WTC11 (cell line): Measurements from ENCODE around the gene LRRN3. TPM values are rescaled to one million over a fixed set of nuclear protein-coding genes. Genes with fewer than 3 reads are reported as not detected.
"Not testable (repeated sequence)": the region's sequence is repeated elsewhere in the genome, so short reads cannot be mapped to it uniquely, and the experiment has no call there.

ENCODE experiments used
- ATAC-seq: fragments of 200-7000 bp; cut with Tn5 transposase; 2 replicates; pipeline ENCODE4 v1.10.0; 2021; ENCODE audit warnings: mild to moderate bottlenecking, moderate library complexity
- CTCF ChIA-PET: fragments of 300-600 bp; sonication (Branson Sonifier 250); formaldehyde crosslinking; loops from one replicate; lab custom pipeline; 2021; ENCODE audit warnings: antibody characterized with exemption; lab: Charles Lee
- POLR2A ChIA-PET: fragments of 350-600 bp; sonication (Branson Sonifier 250); formaldehyde crosslinking; loops from one replicate; lab custom pipeline; 2021; ENCODE audit warnings: antibody characterized with exemption; lab: Charles Lee
- DNase-seq: peaks from one replicate; pipeline ENCODE4 v3.0.0; 2021; ENCODE audit warnings: low spot score
- H3K27ac Mint-ChIP-seq: 2 replicates; pipeline ENCODE4 v1.8.0; 2021; ENCODE audit warnings: mixed read lengths
- H3K27me3 Mint-ChIP-seq: 2 replicates; pipeline ENCODE4 v1.8.0; 2021; ENCODE audit warnings: low read depth, mild to moderate bottlenecking, moderate library complexity, mixed read lengths
- H3K36me3 Mint-ChIP-seq: 2 replicates; pipeline ENCODE4 v1.8.0; 2021; ENCODE audit warnings: mixed read lengths
- H3K4me1 Mint-ChIP-seq: 2 replicates; pipeline ENCODE4 v1.8.0; 2022; ENCODE audit warnings: mixed read lengths
- H3K4me3 Mint-ChIP-seq: 2 replicates; pipeline ENCODE4 v1.8.0; 2021; ENCODE audit warnings: mild to moderate bottlenecking, moderate library complexity, mixed read lengths
- H3K9me3 Mint-ChIP-seq: 2 replicates; pipeline ENCODE4 v1.8.0; 2021; ENCODE audit warnings: mixed read lengths
- NFE2L1 ChIP-seq: sonication (generic); formaldehyde crosslinking; IDR thresholded peaks from 2 replicates; pipeline ENCODE4 v1.8.1; 2023; ENCODE audit warnings: missing genetic modification reagents
- SOX15 ChIP-seq: fragments of 250-450 bp; sonication (Bioruptor Pico); IDR thresholded peaks from 2 replicates; pipeline ENCODE4 v1.9.0; 2021; ENCODE audit warnings: mild to moderate bottlenecking
- ZNF121 ChIP-seq: sonication (generic); formaldehyde crosslinking; IDR thresholded peaks from 2 replicates; pipeline ENCODE4 v1.8.0; 2023; ENCODE audit warnings: missing genetic modification reagents
- ZNF138 ChIP-seq: sonication (generic); formaldehyde crosslinking; conservative IDR thresholded peaks from 2 replicates; pipeline ENCODE4 v1.8.1; 2022; ENCODE audit warnings: mild to moderate bottlenecking, moderate library complexity, missing genetic modification reagents
- total RNA-seq: library from RNA; stranded (reverse); gene quantifications from 3 replicates; pipeline ENCODE4 v1.2.3, GENCODE V29; 2021
- TF ChIP-seq, protein P1 (sequence below): sonication (generic); formaldehyde crosslinking; IDR thresholded peaks from 2 replicates; pipeline ENCODE4 v1.8.0; 2023; ENCODE audit warnings: mild to moderate bottlenecking, missing genetic modification reagents
- TF ChIP-seq, protein P2 (sequence below): sonication (generic); formaldehyde crosslinking; IDR thresholded peaks from 2 replicates; pipeline ENCODE4 v1.8.1; 2022; ENCODE audit warnings: low read depth, missing genetic modification reagents, borderline replicate concordance
- TF ChIP-seq, protein P3 (sequence below): sonication (generic); formaldehyde crosslinking; IDR thresholded peaks from 2 replicates; pipeline ENCODE4 v1.8.0; 2022; ENCODE audit warnings: mild to moderate bottlenecking, missing genetic modification reagents
- TF ChIP-seq, protein P4 (sequence below): sonication (generic); formaldehyde crosslinking; IDR thresholded peaks from 2 replicates; pipeline ENCODE4 v1.8.0; 2022; ENCODE audit warnings: mild to moderate bottlenecking, missing genetic modification reagents
- TF ChIP-seq, protein P5 (sequence below): sonication (generic); formaldehyde crosslinking; IDR thresholded peaks from 2 replicates; pipeline ENCODE4 v1.8.0; 2023; ENCODE audit warnings: missing genetic modification reagents
- TF ChIP-seq, protein P6 (sequence below): sonication (generic); formaldehyde crosslinking; IDR thresholded peaks from 2 replicates; pipeline ENCODE4 v1.8.1; 2022; ENCODE audit warnings: missing genetic modification reagents, borderline replicate concordance

Gene LRRN3
- total RNA-seq, 1 experiment from 2014 or later, result 0.70 TPM

DNA sequence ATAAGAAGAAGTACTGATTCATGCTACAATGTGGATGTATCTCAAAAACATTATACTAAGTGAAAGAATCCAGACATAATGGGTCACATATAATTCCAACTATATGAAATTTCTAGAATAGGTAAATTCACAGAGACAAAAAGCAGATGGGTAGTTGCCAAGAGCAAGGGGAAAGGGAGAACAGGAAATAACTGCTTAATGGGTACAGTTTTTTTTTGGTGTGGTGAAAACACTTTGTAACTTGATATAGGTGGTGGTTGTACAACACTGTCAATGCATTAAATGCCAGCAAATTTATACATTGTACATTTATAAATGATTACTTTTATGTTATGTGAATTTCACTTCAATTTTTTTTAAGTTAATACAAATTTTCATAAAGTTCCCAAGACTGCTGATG, 19.4 kb upstream of the LRRN3 start (continued):
- TF ChIP-seq, protein P1, sequence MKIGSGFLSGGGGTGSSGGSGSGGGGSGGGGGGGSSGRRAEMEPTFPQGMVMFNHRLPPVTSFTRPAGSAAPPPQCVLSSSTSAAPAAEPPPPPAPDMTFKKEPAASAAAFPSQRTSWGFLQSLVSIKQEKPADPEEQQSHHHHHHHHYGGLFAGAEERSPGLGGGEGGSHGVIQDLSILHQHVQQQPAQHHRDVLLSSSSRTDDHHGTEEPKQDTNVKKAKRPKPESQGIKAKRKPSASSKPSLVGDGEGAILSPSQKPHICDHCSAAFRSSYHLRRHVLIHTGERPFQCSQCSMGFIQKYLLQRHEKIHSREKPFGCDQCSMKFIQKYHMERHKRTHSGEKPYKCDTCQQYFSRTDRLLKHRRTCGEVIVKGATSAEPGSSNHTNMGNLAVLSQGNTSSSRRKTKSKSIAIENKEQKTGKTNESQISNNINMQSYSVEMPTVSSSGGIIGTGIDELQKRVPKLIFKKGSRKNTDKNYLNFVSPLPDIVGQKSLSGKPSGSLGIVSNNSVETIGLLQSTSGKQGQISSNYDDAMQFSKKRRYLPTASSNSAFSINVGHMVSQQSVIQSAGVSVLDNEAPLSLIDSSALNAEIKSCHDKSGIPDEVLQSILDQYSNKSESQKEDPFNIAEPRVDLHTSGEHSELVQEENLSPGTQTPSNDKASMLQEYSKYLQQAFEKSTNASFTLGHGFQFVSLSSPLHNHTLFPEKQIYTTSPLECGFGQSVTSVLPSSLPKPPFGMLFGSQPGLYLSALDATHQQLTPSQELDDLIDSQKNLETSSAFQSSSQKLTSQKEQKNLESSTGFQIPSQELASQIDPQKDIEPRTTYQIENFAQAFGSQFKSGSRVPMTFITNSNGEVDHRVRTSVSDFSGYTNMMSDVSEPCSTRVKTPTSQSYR, result no peak
- TF ChIP-seq, protein P2, sequence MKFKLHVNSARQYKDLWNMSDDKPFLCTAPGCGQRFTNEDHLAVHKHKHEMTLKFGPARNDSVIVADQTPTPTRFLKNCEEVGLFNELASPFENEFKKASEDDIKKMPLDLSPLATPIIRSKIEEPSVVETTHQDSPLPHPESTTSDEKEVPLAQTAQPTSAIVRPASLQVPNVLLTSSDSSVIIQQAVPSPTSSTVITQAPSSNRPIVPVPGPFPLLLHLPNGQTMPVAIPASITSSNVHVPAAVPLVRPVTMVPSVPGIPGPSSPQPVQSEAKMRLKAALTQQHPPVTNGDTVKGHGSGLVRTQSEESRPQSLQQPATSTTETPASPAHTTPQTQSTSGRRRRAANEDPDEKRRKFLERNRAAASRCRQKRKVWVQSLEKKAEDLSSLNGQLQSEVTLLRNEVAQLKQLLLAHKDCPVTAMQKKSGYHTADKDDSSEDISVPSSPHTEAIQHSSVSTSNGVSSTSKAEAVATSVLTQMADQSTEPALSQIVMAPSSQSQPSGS, result no peak
- TF ChIP-seq ZNF121 (CRISPR knock-in tag), result no peak
- TF ChIP-seq, protein P3, sequence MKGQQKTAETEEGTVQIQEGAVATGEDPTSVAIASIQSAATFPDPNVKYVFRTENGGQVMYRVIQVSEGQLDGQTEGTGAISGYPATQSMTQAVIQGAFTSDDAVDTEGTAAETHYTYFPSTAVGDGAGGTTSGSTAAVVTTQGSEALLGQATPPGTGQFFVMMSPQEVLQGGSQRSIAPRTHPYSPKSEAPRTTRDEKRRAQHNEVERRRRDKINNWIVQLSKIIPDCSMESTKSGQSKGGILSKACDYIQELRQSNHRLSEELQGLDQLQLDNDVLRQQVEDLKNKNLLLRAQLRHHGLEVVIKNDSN, result no peak
- TF ChIP-seq ZNF138, result no peak
- TF ChIP-seq NFE2L1 (CRISPR knock-in tag), result no peak
- TF ChIP-seq, protein P4, sequence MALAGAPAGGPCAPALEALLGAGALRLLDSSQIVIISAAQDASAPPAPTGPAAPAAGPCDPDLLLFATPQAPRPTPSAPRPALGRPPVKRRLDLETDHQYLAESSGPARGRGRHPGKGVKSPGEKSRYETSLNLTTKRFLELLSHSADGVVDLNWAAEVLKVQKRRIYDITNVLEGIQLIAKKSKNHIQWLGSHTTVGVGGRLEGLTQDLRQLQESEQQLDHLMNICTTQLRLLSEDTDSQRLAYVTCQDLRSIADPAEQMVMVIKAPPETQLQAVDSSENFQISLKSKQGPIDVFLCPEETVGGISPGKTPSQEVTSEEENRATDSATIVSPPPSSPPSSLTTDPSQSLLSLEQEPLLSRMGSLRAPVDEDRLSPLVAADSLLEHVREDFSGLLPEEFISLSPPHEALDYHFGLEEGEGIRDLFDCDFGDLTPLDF, result no peak
- TF ChIP-seq, protein P5, sequence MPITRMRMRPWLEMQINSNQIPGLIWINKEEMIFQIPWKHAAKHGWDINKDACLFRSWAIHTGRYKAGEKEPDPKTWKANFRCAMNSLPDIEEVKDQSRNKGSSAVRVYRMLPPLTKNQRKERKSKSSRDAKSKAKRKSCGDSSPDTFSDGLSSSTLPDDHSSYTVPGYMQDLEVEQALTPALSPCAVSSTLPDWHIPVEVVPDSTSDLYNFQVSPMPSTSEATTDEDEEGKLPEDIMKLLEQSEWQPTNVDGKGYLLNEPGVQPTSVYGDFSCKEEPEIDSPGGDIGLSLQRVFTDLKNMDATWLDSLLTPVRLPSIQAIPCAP (CRISPR knock-in tag), result no peak

DNA sequence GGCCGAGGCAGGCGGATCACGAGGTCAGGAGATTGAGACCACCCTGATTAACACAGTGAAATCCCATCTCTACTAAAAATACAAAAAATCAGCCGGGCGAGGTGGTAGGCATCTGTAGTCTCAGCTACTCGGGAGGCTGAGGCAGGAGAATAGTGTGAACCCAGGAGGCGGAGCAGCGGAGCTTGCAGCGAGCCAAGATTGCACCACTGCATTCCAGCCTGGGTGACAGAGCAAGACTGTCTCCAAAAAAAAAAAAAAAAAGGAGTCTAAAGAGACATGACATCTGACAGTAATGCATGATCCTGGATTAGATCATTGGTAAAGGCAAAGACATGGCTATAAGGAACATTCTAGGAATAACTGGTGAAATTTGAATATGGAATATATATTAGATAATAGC, 18.3 kb upstream of the LRRN3 start:
- DNase-seq, H3K27ac Mint-ChIP-seq, H3K27me3 Mint-ChIP-seq, H3K4me3 Mint-ChIP-seq, POLR2A ChIA-PET, H3K9me3 Mint-ChIP-seq, H3K36me3 Mint-ChIP-seq: not testable (repeated sequence)
- H3K4me1 Mint-ChIP-seq, result peaks cover 39% of the 10 kb centered on the region
- ATAC-seq, result peak; percentile 47; the same call in 1 of the 2 replicates
- CTCF ChIA-PET, result interaction anchor here (0.6 to 0.7 kb wide), 2 partner anchors 200 to 368 kb away, joined by 3 to 4 read pairs; no protein-coding TSS in a partner anchor

DNA sequence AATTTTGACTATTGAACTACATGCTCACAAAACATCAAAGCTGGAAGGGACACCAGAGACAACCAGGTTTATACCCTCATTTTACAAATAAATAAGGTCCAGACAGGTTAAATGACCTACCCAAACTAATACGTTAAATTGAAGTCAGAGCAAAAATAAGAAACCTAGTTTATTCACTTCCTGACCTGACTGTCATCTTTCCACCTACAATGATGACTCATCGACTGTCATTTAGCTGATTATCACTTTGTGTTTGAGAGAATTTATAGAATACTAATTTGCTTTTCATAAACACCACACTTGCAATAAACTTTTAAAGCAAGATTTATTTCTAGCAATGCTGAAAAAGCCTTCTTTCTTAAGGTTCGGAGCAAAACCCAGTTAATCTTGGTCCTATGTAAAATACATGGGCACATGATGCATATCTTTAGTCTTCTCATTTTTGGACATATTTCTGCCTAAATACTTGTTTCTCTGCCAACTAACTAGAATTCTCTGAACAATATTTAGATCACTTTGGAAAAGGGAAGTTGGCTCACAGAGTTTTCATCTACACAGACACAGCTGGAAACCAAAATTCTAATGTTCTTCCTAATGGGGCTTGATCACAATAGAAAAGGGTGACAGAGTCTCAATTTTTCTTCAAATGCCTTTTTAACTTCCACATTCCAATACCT, 16.7 kb upstream of the LRRN3 start:
- DNase-seq, result no peak
- no peak overlapping the region for H3K4me3 Mint-ChIP-seq
- POLR2A ChIA-PET, result no interaction called here
- TF ChIP-seq, protein P5 (CRISPR knock-in tag), result no peak
- TF ChIP-seq, protein P6, sequence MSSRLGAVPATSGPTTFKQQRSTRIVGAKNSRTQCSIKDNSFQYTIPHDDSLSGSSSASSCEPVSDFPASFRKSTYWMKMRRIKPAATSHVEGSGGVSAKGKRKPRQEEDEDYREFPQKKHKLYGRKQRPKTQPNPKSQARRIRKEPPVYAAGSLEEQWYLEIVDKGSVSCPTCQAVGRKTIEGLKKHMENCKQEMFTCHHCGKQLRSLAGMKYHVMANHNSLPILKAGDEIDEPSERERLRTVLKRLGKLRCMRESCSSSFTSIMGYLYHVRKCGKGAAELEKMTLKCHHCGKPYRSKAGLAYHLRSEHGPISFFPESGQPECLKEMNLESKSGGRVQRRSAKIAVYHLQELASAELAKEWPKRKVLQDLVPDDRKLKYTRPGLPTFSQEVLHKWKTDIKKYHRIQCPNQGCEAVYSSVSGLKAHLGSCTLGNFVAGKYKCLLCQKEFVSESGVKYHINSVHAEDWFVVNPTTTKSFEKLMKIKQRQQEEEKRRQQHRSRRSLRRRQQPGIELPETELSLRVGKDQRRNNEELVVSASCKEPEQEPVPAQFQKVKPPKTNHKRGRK, result no peak
- no peak for TF ChIP-seq NFE2L1 (CRISPR knock-in tag)
- TF ChIP-seq SOX15 (CRISPR knock-in tag), result no peak
- TF ChIP-seq, all 79 proteins: peak for 0
- Mint-ChIP-seq H3K27ac (peak overlapping the region; percentile 29), H3K4me1 (peaks cover 40% of the 10 kb centered on the region), H3K27me3 (no peaks in the 10 kb centered on the region), H3K9me3 (no peaks in the 10 kb centered on the region), H3K36me3 (no peaks in the 10 kb centered on the region)
- CTCF ChIA-PET, result interaction anchor here (0.7 kb wide), 1 partner anchor 425 kb away, joined by 4 read pairs; no protein-coding TSS in a partner anchor
- no peak for ATAC-seq
